Keratinocyte (primary cell): ENCODE data around the gene CRYAB. TPM values are rescaled to one million over a fixed set of nuclear protein-coding genes. Genes with fewer than 3 reads are reported as not detected.
A peak's percentile ranks its signal among the peaks of the same experiment; 100 is the strongest.

Experiments used
- DNase-seq: peaks from one replicate; pipeline ENCODE4 v3.0.0-alpha.2; 2011; ENCODE audit warnings: low read depth, missing footprints, low spot score
- FAIRE-seq: peaks from 2 replicates; lab custom pipeline; 2011; peaks lifted over from hg19 to GRCh38; lab: Jason Lieb, UNC
- H2AFZ ChIP-seq: 2 replicates; pipeline ENCODE4 v1.6.0; 2012; ENCODE audit warnings: low read length, control low read depth, inconsistent platforms; ENCODE audit not compliant: control insufficient read depth
- H3K27ac ChIP-seq: 2 replicates; pipeline ENCODE4 v1.5.1; 2011; ENCODE audit warnings: low read length; ENCODE audit not compliant: control insufficient read depth, insufficient read depth
- H3K27me3 ChIP-seq: 3 replicates; pipeline ENCODE4 v1.6.0; 2011; ENCODE audit warnings: low read length; ENCODE audit not compliant: control insufficient read depth, insufficient read depth; ENCODE audit errors: extremely low read depth
- H3K36me3 ChIP-seq, 2 experiments: 2 replicates in 1 of 2; 3 replicates in 1 of 2; pipeline ENCODE4 v1.5.1; 2011; ENCODE audit warnings: low read length in 2 of 2, mild to moderate bottlenecking in 1 of 2; ENCODE audit not compliant: control insufficient read depth in 2 of 2, insufficient read depth in 2 of 2; ENCODE audit errors: extremely low read depth in 1 of 2
- H3K4me1 ChIP-seq: 3 replicates; pipeline ENCODE4 v1.5.1; 2011; ENCODE audit warnings: low read length; ENCODE audit not compliant: control insufficient read depth, insufficient read depth; ENCODE audit errors: extremely low read depth
- H3K4me2 ChIP-seq: 3 replicates; pipeline ENCODE4 v1.6.0; 2011; ENCODE audit warnings: low read depth, low read length; ENCODE audit not compliant: control insufficient read depth, insufficient read depth; ENCODE audit errors: extremely low read depth
- H3K4me3 ChIP-seq, 3 experiments: fragments of 200-600 bp in 1 of 3; sonication (generic) in 1 of 3; 2 replicates in 2 of 3; 3 replicates in 1 of 3; pipeline ENCODE4 v1.5.1; 2011 to 2016; ENCODE audit warnings: low read length in 3 of 3, mild to moderate bottlenecking in 3 of 3, control low read depth in 2 of 3, inconsistent platforms in 1 of 3, low read depth in 1 of 3, mixed read lengths in 1 of 3, mixed run types in 1 of 3, moderate library complexity in 1 of 3; ENCODE audit not compliant: control insufficient read depth in 2 of 3, insufficient read depth in 2 of 3; ENCODE audit errors: extremely low read depth in 1 of 3
- H3K79me2 ChIP-seq: 2 replicates; pipeline ENCODE4 v1.6.0; 2012; ENCODE audit warnings: low read length; ENCODE audit not compliant: control insufficient read depth, insufficient read depth
- H3K9ac ChIP-seq: 3 replicates; pipeline ENCODE4 v1.6.0; 2011; ENCODE audit warnings: low read length; ENCODE audit not compliant: control insufficient read depth, insufficient read depth; ENCODE audit errors: extremely low read depth
- H3K9me1 ChIP-seq: 3 replicates; pipeline ENCODE4 v1.6.0; 2011; ENCODE audit warnings: low read length; ENCODE audit not compliant: control insufficient read depth, insufficient read depth; ENCODE audit errors: extremely low read depth
- H3K9me3 ChIP-seq: 2 replicates; pipeline ENCODE4 v1.5.1; 2012; ENCODE audit warnings: low read depth, low read length; ENCODE audit not compliant: control insufficient read depth
- H4K20me1 ChIP-seq: 3 replicates; pipeline ENCODE4 v1.6.0; 2011; ENCODE audit warnings: low read length; ENCODE audit not compliant: control insufficient read depth, insufficient read depth; ENCODE audit errors: extremely low read depth
- CTCF ChIP-seq, 3 experiments: IDR thresholded peaks in 1 of 3; conservative IDR thresholded peaks in 1 of 3; optimal IDR thresholded peaks in 1 of 3; 2 replicates in 2 of 3; 3 replicates in 1 of 3; pipeline versions ENCODE3 to v1.5.1; 2011; ENCODE audit warnings: low read length in 3 of 3, mild to moderate bottlenecking in 3 of 3, moderate library complexity in 2 of 3, control low read depth in 1 of 3, inconsistent platforms in 1 of 3; ENCODE audit not compliant: insufficient read depth in 2 of 3; ENCODE audit errors: extremely low read depth in 1 of 3
- EZH2 ChIP-seq: IDR thresholded peaks from one replicate; pipeline ENCODE4 v1.6.1; 2012; ENCODE audit warnings: inconsistent platforms, mild to moderate bottlenecking, low read length, moderate library complexity
- dilution Hi-C: fragments of 300-500 bp; cut with MboI; formaldehyde crosslinking; loops from one replicate; pipeline ENCODE4 v1.7.0; 2020; ENCODE audit warnings: low sequenced_read_pairs; ENCODE audit not compliant: extremely low pct_ligation_motif_present
- polyA plus RNA-seq, 5 experiments: library from polyadenylated mRNA; depleted of rRNA in 3 of 5; stranded (reverse) in 3 of 5; stranded (forward) in 1 of 5; unstranded in 1 of 5; fragments of >200 nt; gene quantifications; 1 replicate in 1 of 5; 2 replicates in 3 of 5; 3 replicates in 1 of 5; pipeline versions ENCODE4 v1.2.1 to v1.2.3, GENCODE V29; 2011 to 2012; ENCODE audit warnings: missing spikeins in 2 of 5, low read depth in 1 of 5, low replicate concordance in 1 of 5

The CRYAB gene
- polyA plus RNA-seq, 1 donor (not counting 4 experiments of a cell fraction or from before 2014, with no cell fraction given): 11.0 TPM

GRCh38 chr11:111937461-111937769 is 25.8 kb upstream of the CRYAB start:
- H3K4me3 ChIP-seq: peak overlapping the region; percentile 41 to 71 (median 63)
- no peak for TF ChIP-seq EZH2
- TF ChIP-seq CTCF (optimal IDR thresholded peaks at IDR 0.05 in 1 of 3, IDR thresholded peaks at IDR 0.05 in 1 of 3, conservative IDR thresholded peaks at IDR 0.05 in 1 of 3; ENCODE audit: extremely low read depth in 1 of 3, insufficient read depth in 2 of 3, low read length in 3 of 3): no peak
- H2AFZ ChIP-seq: peak overlapping the region; percentile 94
- H3K9me3 ChIP-seq: no peaks in the 10 kb centered on the region
- peak overlapping the region; percentile 66 for H3K9ac ChIP-seq
- H3K4me2 ChIP-seq: peak overlapping the region; percentile 88
- DNase-seq (no peak), FAIRE-seq (no peak)
- no peak overlapping the region for H3K27ac ChIP-seq
- no peaks in the 10 kb centered on the region for H3K36me3 ChIP-seq
- H3K27me3 ChIP-seq: no peaks in the 10 kb centered on the region
- H3K9me1 ChIP-seq: no peaks in the 10 kb centered on the region
- H3K4me1 ChIP-seq: peaks cover 33% of the 10 kb centered on the region
- H3K79me2 ChIP-seq: no peaks in the 10 kb centered on the region
- H4K20me1 ChIP-seq: no peaks in the 10 kb centered on the region
- dilution Hi-C loops: no loop called here

- Histone ChIP-seq H3K9ac (no peak overlapping the region), H3K9me1 (no peaks in the 10 kb centered on the region), H2AFZ (no peak overlapping the region), H3K9me3 (no peaks in the 10 kb centered on the region), H3K79me2 (no peaks in the 10 kb centered on the region), H3K27ac (no peak overlapping the region), H3K4me1 (peaks cover 24% of the 10 kb centered on the region), H3K36me3 (no peaks in the 10 kb centered on the region), H3K4me3 (no peak overlapping the region), H4K20me1 (no peaks in the 10 kb centered on the region), H3K27me3 (no peaks in the 10 kb centered on the region), H3K4me2 (peak overlapping the region; percentile 88)
- no peak for TF ChIP-seq CTCF (optimal IDR thresholded peaks at IDR 0.05 in 1 of 3, IDR thresholded peaks at IDR 0.05 in 1 of 3, conservative IDR thresholded peaks at IDR 0.05 in 1 of 3; ENCODE audit: extremely low read depth in 1 of 3, insufficient read depth in 2 of 3, low read length in 3 of 3)
- no peak for TF ChIP-seq EZH2
- dilution Hi-C loops: no loop called here
- FAIRE-seq (no peak), DNase-seq (no peak)
Measured at GRCh38 chr11:111936040-111936540, 24.5 kb upstream of the CRYAB start.
